Skeletal muscle tissue (tissue), 4 donors: ENCODE data around the gene TOP3B. TPM values are rescaled to one million over a fixed set of nuclear protein-coding genes. Genes with fewer than 3 reads are reported as not detected.

Experiments
- H3K27ac ChIP-seq: one replicate; pipeline ENCODE4 v1.7.0; 2013; ENCODE audit warnings: mild to moderate bottlenecking, low read depth, low read length, inconsistent platforms
- H3K27me3 ChIP-seq, 3 donors: one replicate each; pipeline ENCODE4 v1.7.0; 2013; ENCODE audit warnings: low read length in 3 of 3; ENCODE audit not compliant: control insufficient read depth in 3 of 3, insufficient read depth in 3 of 3
- H3K36me3 ChIP-seq, 3 donors: one replicate each; pipeline ENCODE4 v1.7.0; 2013; ENCODE audit warnings: low read length in 3 of 3; ENCODE audit not compliant: control insufficient read depth in 3 of 3, insufficient read depth in 3 of 3
- H3K4me1 ChIP-seq, 3 donors: one replicate each; pipeline ENCODE4 v1.7.0; 2013; ENCODE audit warnings: low read length in 3 of 3, mild to moderate bottlenecking in 3 of 3; ENCODE audit not compliant: control insufficient read depth in 3 of 3, insufficient read depth in 3 of 3
- H3K4me3 ChIP-seq, 3 donors: one replicate each; pipeline ENCODE4 v1.7.0; 2013; ENCODE audit warnings: low read length in 3 of 3
- H3K9ac ChIP-seq, 3 donors: one replicate each; pipeline ENCODE4 v1.7.0; 2013; ENCODE audit warnings: low read length in 3 of 3, mild to moderate bottlenecking in 3 of 3, moderate library complexity in 2 of 3, low read depth in 1 of 3
- H3K9me3 ChIP-seq, 3 donors: one replicate each; pipeline ENCODE4 v1.7.0; 2013; ENCODE audit warnings: low read length in 3 of 3; ENCODE audit not compliant: control insufficient read depth in 3 of 3
- total RNA-seq: library from RNA; depleted of rRNA; stranded (reverse); fragments of >200 nt; gene quantifications from one replicate; pipeline ENCODE4 v1.2.3, GENCODE V29; 2014
- donor health status: Osteomylitis.

The TOP3B gene
- total RNA-seq, 1 donor from 2014 or later = 14.1 TPM

DNA sequence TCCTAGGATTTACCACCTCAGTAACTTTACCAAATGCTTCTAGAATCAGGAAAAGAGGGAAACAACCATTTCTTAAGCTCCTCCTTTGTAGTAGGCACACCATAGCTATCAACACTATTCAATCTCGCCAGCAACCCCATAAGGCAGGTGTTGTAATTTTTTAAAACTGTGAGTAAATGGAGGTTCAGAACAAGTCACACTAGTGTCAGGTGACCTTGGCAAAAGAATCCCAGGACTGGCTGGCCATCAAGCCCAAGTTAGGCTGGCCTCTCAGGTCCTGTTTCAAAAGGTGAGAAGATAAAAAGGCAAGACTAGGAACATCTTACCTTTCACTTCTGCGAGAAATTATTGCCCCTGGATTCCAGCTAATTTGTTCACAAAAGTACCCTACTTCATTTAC, 713 bp downstream of the TOP3B start:
- Histone ChIP-seq H3K4me3 (peak overlapping the region; percentile 95 to 96 (median 95)), H3K9ac (peak overlapping the region; percentile 94 to 98 (median 98)), H3K27ac (peak overlapping the region; percentile 74), H3K27me3 (no peaks in the 10 kb centered on the region), H3K36me3 (peaks cover 2 to 11% (median 6%) of the 10 kb centered on the region in 3 donors), H3K4me1 (peaks cover 9 to 19% (median 10%) of the 10 kb centered on the region in 3 donors), H3K9me3 (no peaks in the 10 kb centered on the region)

DNA sequence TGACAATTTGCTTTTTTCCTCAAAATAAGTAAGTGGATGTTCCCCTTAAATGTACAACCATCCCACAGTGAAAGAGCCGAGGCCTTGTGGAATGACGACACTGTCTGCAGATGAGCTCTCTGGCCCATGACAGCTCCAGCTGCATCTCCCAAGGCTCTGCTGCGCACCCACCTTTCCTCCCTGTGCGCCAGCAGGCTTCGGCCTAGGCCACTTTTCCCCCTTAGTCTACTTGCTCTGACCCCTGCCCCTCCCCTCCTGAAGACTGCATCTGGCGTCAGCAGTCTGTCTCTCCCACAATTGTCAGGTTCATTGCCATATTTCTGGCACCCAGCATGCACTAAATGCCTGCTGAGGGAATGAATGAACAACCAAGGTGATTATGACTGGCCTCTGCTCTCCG, 2.0 kb downstream of the TOP3B start:
- no peak overlapping the region for H3K4me3 ChIP-seq
- H3K27me3 ChIP-seq = no peaks in the 10 kb centered on the region
- no peak overlapping the region for H3K27ac ChIP-seq
- no peak overlapping the region for H3K9ac ChIP-seq
- peaks cover 9 to 19% (median 10%) of the 10 kb centered on the region in 3 donors for H3K4me1 ChIP-seq
- H3K36me3 ChIP-seq = peaks cover 2 to 14% (median 7%) of the 10 kb centered on the region in 3 donors
- H3K9me3 ChIP-seq = no peaks in the 10 kb centered on the region

DNA sequence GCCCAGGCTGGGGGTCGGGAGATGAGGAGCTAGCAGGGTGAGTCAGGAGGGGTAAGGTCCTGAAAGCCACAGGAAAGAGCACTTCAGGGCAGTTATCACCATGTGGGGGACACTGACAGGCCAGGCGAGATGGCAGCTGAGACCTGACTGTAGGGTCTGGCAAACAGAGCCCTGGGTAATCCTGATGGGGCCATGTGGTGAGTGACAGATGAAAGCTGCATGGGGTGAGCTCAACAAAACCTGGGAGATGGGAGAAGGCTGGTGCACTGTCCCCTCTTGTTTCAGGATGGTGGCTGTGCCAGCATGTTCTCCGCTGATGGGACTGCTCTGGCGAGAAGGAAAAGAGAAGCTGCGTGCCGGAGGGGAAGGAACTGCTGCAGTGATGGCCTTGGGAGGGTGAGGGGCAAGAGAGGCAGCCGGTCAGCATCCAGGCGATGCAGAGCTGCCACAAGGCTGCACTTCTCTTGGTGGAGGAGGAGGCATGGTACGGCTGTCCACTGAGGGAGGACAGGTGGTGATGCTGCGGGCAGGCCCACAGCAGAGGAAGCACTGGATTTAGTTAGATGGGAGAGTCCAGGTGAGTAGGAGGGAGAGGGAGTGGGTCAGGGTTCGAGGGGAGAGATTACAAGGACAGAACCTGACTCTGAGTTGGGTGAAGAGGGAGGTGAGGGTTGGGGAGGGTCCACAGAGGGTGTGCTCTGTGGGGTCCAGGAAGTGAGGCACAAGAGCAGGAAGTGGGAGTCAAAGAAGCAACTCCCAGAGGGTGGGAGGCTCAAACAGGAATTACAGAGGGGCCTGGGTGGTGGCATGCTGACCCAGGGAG, 3.8 kb downstream of the TOP3B start:
- peaks cover 9 to 19% (median 10%) of the 10 kb centered on the region in 3 donors for H3K4me1 ChIP-seq
- H3K27ac ChIP-seq = no peak overlapping the region
- no peaks in the 10 kb centered on the region for H3K9me3 ChIP-seq
- H3K4me3 ChIP-seq = no peak overlapping the region
- peaks cover 19 to 30% (median 24%) of the 10 kb centered on the region in 3 donors for H3K36me3 ChIP-seq
- no peak overlapping the region for H3K9ac ChIP-seq
- H3K27me3 ChIP-seq = no peaks in the 10 kb centered on the region

DNA sequence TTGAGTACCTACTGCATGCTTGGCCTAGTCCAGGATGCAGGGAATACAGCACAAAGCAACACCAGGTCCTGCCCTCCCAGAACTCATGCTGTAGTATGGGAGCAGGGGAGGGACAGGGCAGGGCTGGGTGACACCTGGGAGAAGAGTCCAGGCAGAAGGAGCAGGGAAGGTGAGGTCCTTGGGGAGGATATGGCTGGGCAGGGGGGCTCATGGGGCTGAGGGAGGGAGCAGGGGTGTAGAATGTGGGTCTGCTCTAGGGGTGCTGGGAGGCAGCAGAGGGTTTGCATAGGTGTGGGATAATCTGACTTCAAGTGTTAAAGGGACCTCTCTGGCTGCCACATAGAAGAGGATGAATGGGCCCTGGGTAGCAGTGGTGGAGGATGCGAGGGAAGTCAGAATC, 4.8 kb downstream of the TOP3B start:
- no peaks in the 10 kb centered on the region for H3K9me3 ChIP-seq
- H3K36me3 ChIP-seq = peaks cover 25 to 38% (median 34%) of the 10 kb centered on the region in 3 donors
- no peak overlapping the region for H3K9ac ChIP-seq
- H3K27me3 ChIP-seq = no peaks in the 10 kb centered on the region
- H3K27ac ChIP-seq = no peak overlapping the region
- H3K4me3 ChIP-seq = no peak overlapping the region
- H3K4me1 ChIP-seq = peaks cover 9 to 19% (median 10%) of the 10 kb centered on the region in 3 donors

DNA sequence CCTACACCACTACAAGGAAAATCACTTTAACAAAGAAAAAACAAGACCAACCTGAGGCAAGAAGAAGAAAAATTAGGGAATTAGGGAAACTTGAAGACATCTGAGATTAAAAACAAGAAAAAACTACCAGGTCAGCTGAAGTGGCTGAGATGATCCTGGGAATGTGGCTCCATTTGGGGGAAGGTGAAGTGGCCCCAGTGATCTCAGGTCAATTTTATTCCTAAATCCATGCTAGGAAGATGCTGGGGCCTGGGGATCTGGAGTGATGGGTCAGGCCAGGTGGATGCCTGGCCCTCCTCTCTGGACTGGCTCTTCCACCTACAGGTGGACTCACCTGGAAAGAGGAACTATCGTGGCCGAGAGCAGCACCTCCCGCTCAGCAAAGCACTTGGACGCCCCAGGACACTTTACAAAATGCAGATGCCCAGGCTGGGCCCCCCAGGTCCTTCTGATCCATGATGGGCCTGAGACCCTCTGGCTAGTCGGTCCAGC, 6.7 kb downstream of the TOP3B start:
- Histone ChIP-seq H3K4me1 (peaks cover 0 to 5% (median 0%) of the 10 kb centered on the region in 3 donors), H3K9ac (no peak overlapping the region), H3K9me3 (no peaks in the 10 kb centered on the region), H3K27me3 (no peaks in the 10 kb centered on the region), H3K36me3 (peaks cover 42 to 53% (median 47%) of the 10 kb centered on the region in 3 donors), H3K27ac (no peak overlapping the region), H3K4me3 (no peak overlapping the region)

DNA sequence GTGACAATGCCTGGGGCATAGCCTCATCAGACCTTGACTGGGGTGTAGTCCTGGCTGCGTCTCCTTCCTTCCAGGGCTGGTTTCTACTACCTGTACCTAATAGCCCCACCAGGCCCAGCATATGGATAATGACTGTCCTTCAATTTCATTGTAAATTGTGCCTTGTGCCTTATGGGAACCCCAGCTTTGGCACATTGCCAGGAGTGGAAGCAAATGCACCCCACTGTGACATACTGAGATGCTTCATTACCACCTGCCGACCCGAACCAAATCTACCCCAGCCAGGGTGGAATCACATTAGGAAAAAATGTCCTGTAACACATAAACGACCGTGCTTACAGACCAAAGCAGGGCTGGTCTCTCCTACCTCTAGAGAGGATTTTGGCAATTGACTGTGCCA, 7.3 kb downstream of the TOP3B start:
- Histone ChIP-seq H3K36me3 (peaks cover 45 to 59% (median 53%) of the 10 kb centered on the region in 3 donors), H3K27me3 (no peaks in the 10 kb centered on the region), H3K4me3 (no peak overlapping the region), H3K4me1 (no peaks in the 10 kb centered on the region), H3K27ac (no peak overlapping the region), H3K9me3 (no peaks in the 10 kb centered on the region), H3K9ac (no peak overlapping the region)

DNA sequence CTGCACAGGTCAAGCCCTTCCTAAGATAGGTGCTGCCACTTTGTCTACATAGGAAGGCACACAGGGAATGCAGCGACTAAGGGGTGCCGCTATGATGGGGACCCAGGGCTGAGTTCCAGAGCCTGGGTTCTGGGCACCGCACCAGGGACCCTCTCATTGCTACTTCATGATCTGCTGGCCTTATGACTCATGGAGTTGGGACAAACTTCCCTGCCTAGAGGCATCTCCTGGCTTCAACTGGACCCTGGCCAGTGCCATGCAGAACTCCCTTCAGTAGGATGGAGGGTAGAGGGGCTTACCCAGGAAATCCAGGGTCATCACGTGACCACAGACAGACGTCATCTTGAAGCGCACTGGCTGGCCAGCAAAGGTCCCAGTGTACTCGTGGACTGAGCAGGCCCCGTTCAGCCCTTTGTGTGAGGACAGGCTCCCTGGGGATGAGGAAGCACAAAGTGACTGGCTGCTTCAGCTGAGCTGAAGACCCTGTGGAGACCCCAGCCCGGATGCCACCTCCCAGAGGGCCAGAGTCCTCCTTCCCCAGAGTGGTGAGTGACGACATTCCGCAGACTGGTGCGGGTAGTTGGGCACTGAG, 8.4 kb downstream of the TOP3B start:
- no peak overlapping the region for H3K27ac ChIP-seq
- no peak overlapping the region for H3K4me3 ChIP-seq
- H3K9me3 ChIP-seq = no peaks in the 10 kb centered on the region
- H3K36me3 ChIP-seq = peaks cover 50 to 61% (median 60%) of the 10 kb centered on the region in 3 donors
- H3K4me1 ChIP-seq = no peaks in the 10 kb centered on the region
- no peaks in the 10 kb centered on the region for H3K27me3 ChIP-seq
- no peak overlapping the region for H3K9ac ChIP-seq

DNA sequence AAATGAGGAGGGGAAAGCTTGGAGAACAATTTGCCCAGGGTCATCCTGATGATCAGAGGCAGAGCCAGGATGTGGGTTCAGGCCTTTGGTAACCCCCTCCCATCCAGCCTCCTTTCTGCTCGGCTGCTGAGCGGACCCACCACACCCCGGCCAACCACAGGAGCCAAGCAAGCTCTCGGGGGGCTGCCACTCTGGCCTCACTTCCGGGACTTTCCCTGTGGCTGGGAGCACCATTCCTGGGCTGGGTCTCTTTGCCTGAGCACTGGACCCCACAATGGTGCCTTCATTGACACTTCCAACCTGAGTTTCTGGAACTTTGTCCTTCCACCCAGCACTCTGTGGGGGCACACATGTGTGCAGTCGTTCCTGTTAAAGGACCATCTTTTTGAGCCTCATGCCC, 9.8 kb downstream of the TOP3B start:
- peaks cover 59 to 66% (median 65%) of the 10 kb centered on the region in 3 donors for H3K36me3 ChIP-seq
- H3K27ac ChIP-seq = no peak overlapping the region
- H3K4me1 ChIP-seq = no peaks in the 10 kb centered on the region
- H3K4me3 ChIP-seq = no peak overlapping the region
- no peaks in the 10 kb centered on the region for H3K27me3 ChIP-seq
- H3K9me3 ChIP-seq = no peaks in the 10 kb centered on the region
- H3K9ac ChIP-seq = no peak overlapping the region

DNA sequence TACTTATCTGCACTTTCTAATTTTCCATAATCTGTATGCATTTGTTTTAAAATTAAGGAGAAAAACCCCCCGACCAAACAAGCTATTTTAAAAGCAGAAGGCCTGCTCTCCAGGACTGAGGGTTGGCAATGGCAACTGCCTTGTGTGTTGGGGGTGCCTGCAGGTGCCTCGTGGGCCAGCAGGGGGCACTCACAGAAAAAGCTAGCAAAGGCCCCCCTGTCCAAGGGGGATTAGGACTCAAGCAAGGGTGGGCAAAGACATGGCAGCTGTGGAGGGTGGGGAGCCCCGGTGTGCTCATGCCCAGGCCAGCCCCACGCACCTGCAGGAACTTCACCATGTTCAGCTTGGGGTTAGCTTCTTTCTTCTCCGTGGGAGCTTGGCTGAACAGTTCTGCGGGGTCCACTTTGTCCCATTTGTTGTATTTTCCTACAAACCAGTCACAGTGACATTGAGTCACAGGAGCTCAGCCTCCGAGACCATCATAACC, 10.3 kb downstream of the TOP3B start:
- H3K4me1 ChIP-seq = peaks cover 0 to 1% (median 0%) of the 10 kb centered on the region in 3 donors
- no peak overlapping the region for H3K27ac ChIP-seq
- peaks cover 63 to 71% (median 69%) of the 10 kb centered on the region in 3 donors for H3K36me3 ChIP-seq
- no peaks in the 10 kb centered on the region for H3K27me3 ChIP-seq
- H3K9ac ChIP-seq = no peak overlapping the region
- H3K4me3 ChIP-seq = no peak overlapping the region
- H3K9me3 ChIP-seq = no peaks in the 10 kb centered on the region

DNA sequence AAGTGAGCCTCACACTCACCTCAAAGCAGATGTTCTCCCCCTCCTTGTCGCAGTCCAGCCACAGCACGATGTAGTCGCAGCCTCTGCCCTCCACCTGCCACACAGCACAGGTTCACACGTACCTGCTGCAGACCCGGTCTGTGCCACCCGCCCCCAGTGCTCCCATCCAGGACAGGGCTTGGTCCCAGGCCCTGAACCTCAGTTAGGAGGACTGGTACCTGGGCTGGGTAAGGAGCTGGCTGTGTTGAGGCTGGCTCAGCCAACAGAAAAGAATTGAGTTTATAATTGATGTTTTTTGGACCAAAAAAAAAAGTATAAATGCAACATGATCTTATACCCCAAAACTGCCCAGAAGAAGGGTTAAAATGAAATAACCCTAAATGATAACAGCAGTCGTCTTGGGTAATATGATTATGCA, 10.7 kb downstream of the TOP3B start:
- no peaks in the 10 kb centered on the region for H3K27me3 ChIP-seq
- H3K4me3 ChIP-seq = no peak overlapping the region
- H3K9ac ChIP-seq = no peak overlapping the region
- H3K4me1 ChIP-seq = peaks cover 0 to 6% (median 1%) of the 10 kb centered on the region in 3 donors
- peaks cover 68 to 76% (median 74%) of the 10 kb centered on the region in 3 donors for H3K36me3 ChIP-seq
- no peak overlapping the region for H3K27ac ChIP-seq
- no peaks in the 10 kb centered on the region for H3K9me3 ChIP-seq
